ENCODE measurements around the gene LAMTOR2. TPM values are rescaled to one million over a fixed set of nuclear protein-coding genes. Genes with fewer than 3 reads are reported as not detected.

Gene LAMTOR2
- total and polyA plus RNA-seq, 2 experiments from 2014 or later: 75.5 to 199 TPM

GRCh38 chr1:156090138-156090839 lies 35.7 kb downstream of the LAMTOR2 start:
- Histone ChIP-seq H3K4me3 (no peak overlapping the region), H3K27me3 (no peaks in the 10 kb centered on the region), H3K36me3 (peaks cover 5% of the 10 kb centered on the region), H3K9me3 (ENCODE audit: low read depth) (no peaks in the 10 kb centered on the region), H3K4me1 (ENCODE audit: low read depth) (peaks cover 28% of the 10 kb centered on the region), H3K27ac (peak overlapping the region; percentile 49)
- no peak for TF ChIP-seq CTCF (IDR thresholded peaks at IDR 0.05; ENCODE audit: low read depth, low read length)
- DNase-seq (ENCODE audit: low read depth in 1 of 2, low spot score in 1 of 2): no peak

GRCh38 chr1:156090840-156091188 lies 36.2 kb downstream of the LAMTOR2 start:
- TF ChIP-seq CTCF (IDR thresholded peaks at IDR 0.05; ENCODE audit: low read depth, low read length): peak; percentile 70
- peaks cover 5% of the 10 kb centered on the region for H3K36me3 ChIP-seq

GRCh38 chr1:156091610-156092009 lies 37.0 kb downstream of the LAMTOR2 start:
- H3K27me3 ChIP-seq: no peaks in the 10 kb centered on the region
- H3K4me1 ChIP-seq (ENCODE audit: low read depth): peaks cover 15% of the 10 kb centered on the region
- H3K27ac ChIP-seq: no peak overlapping the region
- no peak overlapping the region for H3K4me3 ChIP-seq
- no peak for DNase-seq (ENCODE audit: low read depth in 1 of 2, low spot score in 1 of 2)
- H3K36me3 ChIP-seq: peaks cover 5% of the 10 kb centered on the region
- no peak for TF ChIP-seq CTCF (IDR thresholded peaks at IDR 0.05; ENCODE audit: low read depth, low read length)
- H3K9me3 ChIP-seq (ENCODE audit: low read depth): no peaks in the 10 kb centered on the region

More at GRCh38 chr1:156090840-156091188, 36.2 kb downstream of the LAMTOR2 start:
- H3K4me3 ChIP-seq: no peak overlapping the region
- H3K9me3 ChIP-seq (ENCODE audit: low read depth): no peaks in the 10 kb centered on the region
- peaks cover 23% of the 10 kb centered on the region for H3K4me1 ChIP-seq (ENCODE audit: low read depth)
- H3K27me3 ChIP-seq: no peaks in the 10 kb centered on the region
- DNase-seq (ENCODE audit: low read depth in 1 of 2, low spot score in 1 of 2): peak; percentile 84 to 92
- H3K27ac ChIP-seq: no peak overlapping the region

GRCh38 chr1:156095906-156096508 lies 41.4 kb downstream of the LAMTOR2 start:
- no peaks in the 10 kb centered on the region for H3K27me3 ChIP-seq
- H3K4me3 ChIP-seq: no peak overlapping the region
- no peaks in the 10 kb centered on the region for H3K9me3 ChIP-seq (ENCODE audit: low read depth)
- no peak for TF ChIP-seq CTCF (IDR thresholded peaks at IDR 0.05; ENCODE audit: low read depth, low read length)
- peaks cover 5% of the 10 kb centered on the region for H3K36me3 ChIP-seq
- H3K27ac ChIP-seq: peak overlapping the region; percentile 59
- no peak for DNase-seq (ENCODE audit: low read depth in 1 of 2, low spot score in 1 of 2)
- no peaks in the 10 kb centered on the region for H3K4me1 ChIP-seq (ENCODE audit: low read depth)

GRCh38 chr1:156096640-156097391 lies 42.2 kb downstream of the LAMTOR2 start:
- peaks cover 5% of the 10 kb centered on the region for H3K36me3 ChIP-seq
- H3K27ac ChIP-seq: peak overlapping the region; percentile 59

More at GRCh38 chr1:156096640-156097391, 42.2 kb downstream of the LAMTOR2 start:
- H3K4me3 ChIP-seq: no peak overlapping the region
- peak; percentile 99 for TF ChIP-seq CTCF (IDR thresholded peaks at IDR 0.05; ENCODE audit: low read depth, low read length)
- H3K4me1 ChIP-seq (ENCODE audit: low read depth): no peaks in the 10 kb centered on the region
- peak; percentile 84 to 90 for DNase-seq (ENCODE audit: low read depth in 1 of 2, low spot score in 1 of 2)
- no peaks in the 10 kb centered on the region for H3K27me3 ChIP-seq
- no peaks in the 10 kb centered on the region for H3K9me3 ChIP-seq (ENCODE audit: low read depth)
